HepG2 (cell line): ENCODE results near the gene SDR42E2. TPM values are rescaled to one million over a fixed set of nuclear protein-coding genes. Genes with fewer than 3 reads are reported as not detected.

Source experiments
- ATAC-seq: fragments of 200-7000 bp; cut with Tn5 transposase; 3 replicates; pipeline ENCODE4 v1.9.1; 2020; ENCODE audit warnings: mild to moderate bottlenecking, moderate library complexity
- BruUV-seq: library from RNA; stranded (reverse); fragments of 400-500 nt; replicated peaks from 2 replicates; lab custom pipeline; 2021; lab: Mats Ljungman, UMichigan
- CTCF ChIA-PET: fragments of 300-600 bp; formaldehyde crosslinking; extraction: SDS; loops from one replicate; lab custom pipeline; 2021; ENCODE audit warnings: low total read pairs, inconsistent platforms, low intra/inter-chr PET ratio; lab: Yijun Ruan, JAX
- POLR2A ChIA-PET: fragments of 350-600 bp; sonication (Branson Sonifier 250); formaldehyde crosslinking; loops from one replicate; lab custom pipeline; 2020; ENCODE audit warnings: antibody characterized with exemption, inconsistent platforms; lab: Yijun Ruan, JAX
- DNase-seq: peaks from one replicate; pipeline ENCODE4 v3.0.0-alpha.2; 2015; ENCODE audit warnings: low spot score
- FAIRE-seq: peaks from 3 replicates; lab custom pipeline; 2011; peaks lifted over from hg19 to GRCh38; lab: Jason Lieb, UNC
- H2AFZ ChIP-seq: one replicate; pipeline ENCODE4 v1.6.1; 2011; ENCODE audit warnings: low read length, inconsistent platforms
- H3K27ac ChIP-seq: fragments of 300-600 bp; 3 replicates; pipeline ENCODE4 v1.8.0; 2011; ENCODE audit warnings: mixed run types, mild to moderate bottlenecking, mixed read lengths, low read length, inconsistent platforms; ENCODE audit not compliant: insufficient read depth; ENCODE audit errors: extremely low read length
- H3K27me3 ChIP-seq, 2 experiments: fragments of 200-600 bp in 1 of 2; 2 replicates in 1 of 2; 3 replicates in 1 of 2; pipeline versions ENCODE4 v1.6.0 to v1.8.0; 2011; ENCODE audit warnings: low read length in 2 of 2, mild to moderate bottlenecking in 2 of 2, moderate library complexity in 2 of 2, inconsistent platforms in 1 of 2; ENCODE audit not compliant: insufficient read depth in 2 of 2, control insufficient read depth in 1 of 2
- H3K36me3 ChIP-seq, 2 experiments: fragments of 200-600 bp in 1 of 2; replicated peaks in 1 of 2; 2 replicates in 1 of 2; 3 replicates in 1 of 2; pipeline versions ENCODE4 v1.5.1 to v1.8.0; 2011; ENCODE audit warnings: low read length in 2 of 2, inconsistent platforms in 1 of 2; ENCODE audit not compliant: insufficient read depth in 2 of 2, control insufficient read depth in 1 of 2
- H3K4me1 ChIP-seq: 2 replicates; pipeline ENCODE4 v1.5.1; 2012; ENCODE audit warnings: low read length, inconsistent platforms; ENCODE audit not compliant: insufficient read depth
- H3K4me2 ChIP-seq: 2 replicates; pipeline ENCODE4 v1.6.0; 2011; ENCODE audit warnings: low read depth, low read length, inconsistent platforms
- H3K4me3 ChIP-seq, 3 experiments: fragments of 200-600 bp in 1 of 3; sonication (generic), shearing (Covaris generic) in 1 of 3; replicated peaks in 1 of 3; 2 replicates each; pipeline ENCODE4 v1.5.1; 2011 to 2016; ENCODE audit warnings: low read length in 3 of 3, inconsistent platforms in 2 of 3, low read depth in 2 of 3, mild to moderate bottlenecking in 2 of 3, control low read depth in 1 of 3, mixed read lengths in 1 of 3; ENCODE audit not compliant: insufficient read depth in 1 of 3
- H3K79me2 ChIP-seq: one replicate; pipeline ENCODE4 v1.6.1; 2011; ENCODE audit warnings: low read length, inconsistent platforms; ENCODE audit not compliant: insufficient read depth
- H3K9ac ChIP-seq: 2 replicates; pipeline ENCODE4 v1.6.0; 2011; ENCODE audit warnings: mild to moderate bottlenecking, low read depth, low read length, inconsistent platforms; ENCODE audit not compliant: insufficient read depth
- H3K9me3 ChIP-seq: 2 replicates; pipeline ENCODE4 v1.5.1; 2012; ENCODE audit warnings: mild to moderate bottlenecking, low read length
- H4K20me1 ChIP-seq: 2 replicates; pipeline ENCODE4 v1.6.0; 2011; ENCODE audit warnings: inconsistent platforms, mild to moderate bottlenecking, low read length, moderate library complexity; ENCODE audit not compliant: insufficient read depth
- BHLHE40 ChIP-seq: IDR thresholded peaks from 2 replicates; pipeline ENCODE4 v1.6.1; 2011; ENCODE audit warnings: low read length, improper control_type of control experiment
- CENPT ChIP-seq: sonication (generic); formaldehyde crosslinking; IDR thresholded peaks from 2 replicates; pipeline ENCODE4 v1.8.0; 2022; ENCODE audit warnings: low read depth, mild to moderate bottlenecking, moderate library complexity, missing genetic modification reagents
- EZH2 ChIP-seq: conservative IDR thresholded peaks from 2 replicates; pipeline ENCODE4 v1.6.1; 2012; ENCODE audit warnings: mild to moderate bottlenecking, low read depth, low read length, moderate library complexity
- FOXP1 ChIP-seq, 2 experiments: fragments of 450-650 bp in 1 of 2; IDR thresholded peaks; 2 replicates each; pipeline ENCODE4 v1.6.1; 2017 to 2018; ENCODE audit warnings: antibody characterized with exemption in 1 of 2
- GTF2F1 ChIP-seq: fragments of 150-350 bp; IDR thresholded peaks from 2 replicates; pipeline ENCODE4 v1.6.1; 2014; ENCODE audit warnings: low read length
- NR2C2 ChIP-seq: sonication (generic); formaldehyde crosslinking; IDR thresholded peaks from 2 replicates; pipeline ENCODE4 v1.4.0; 2020; ENCODE audit warnings: missing genetic modification reagents, mild to moderate bottlenecking, moderate library complexity, borderline replicate concordance
- TOE1 ChIP-seq: sonication (generic); formaldehyde crosslinking; IDR thresholded peaks from 2 replicates; pipeline ENCODE4 v1.4.0; 2020; ENCODE audit warnings: mild to moderate bottlenecking, missing genetic modification reagents
- ZBTB20 ChIP-seq: sonication (generic); formaldehyde crosslinking; IDR thresholded peaks from 2 replicates; pipeline ENCODE4 v1.8.1; 2023; ENCODE audit warnings: missing genetic modification reagents, low read depth, mild to moderate bottlenecking, borderline replicate concordance
- ZKSCAN8 ChIP-seq: IDR thresholded peaks from 2 replicates; pipeline ENCODE4 v1.6.1; 2016; ENCODE audit warnings: borderline replicate concordance, missing genetic modification reagents, missing compliant biosample characterization
- ZNF547 ChIP-seq: sonication (generic); formaldehyde crosslinking; IDR thresholded peaks from 2 replicates; pipeline ENCODE4 v1.5.1; 2020; ENCODE audit warnings: mild to moderate bottlenecking, missing genetic modification reagents
- ZNF646 ChIP-seq: sonication (generic); formaldehyde crosslinking; IDR thresholded peaks from 2 replicates; pipeline ENCODE4 v1.9.0; 2021; ENCODE audit warnings: mild to moderate bottlenecking, missing genetic modification reagents
- ZSCAN25 ChIP-seq: sonication (generic); formaldehyde crosslinking; IDR thresholded peaks from 2 replicates; pipeline ENCODE4 v1.8.0; 2022; ENCODE audit warnings: mild to moderate bottlenecking, missing genetic modification reagents
- WGBS: methylation state at CpG from one replicate; pipeline ENCODE4 v1.1.6; 2017; ENCODE audit warnings: low lambda C conversion rate; 5-methylcytosine and 5-hydroxymethylcytosine counted together
- in situ Hi-C: cut with HindIII; loops from 2 replicates; pipeline ENCODE4 v1.10.0; 2017; ENCODE audit warnings: low pct_unique_long_range_greater_than_20kb; ENCODE audit not compliant: extremely low pct_ligation_motif_present
- intact Hi-C: fragments of 100-400 bp; cut with micrococcal nuclease; formaldehyde crosslinking; loops from one replicate; pipeline ENCODE4 v1.10.0; 2022; ENCODE audit not compliant: unreplicated experiment
- polyA plus RNA-seq, 8 experiments: library from polyadenylated mRNA; depleted of rRNA in 3 of 8; stranded (reverse) in 7 of 8; unstranded in 1 of 8; fragments of >200 nt; fragmentation: Illumina TruSeq in 4 of 8; extraction: Trizol in 4 of 8; gene quantifications; 2 replicates each; pipeline versions ENCODE4 v1.2.1 to v1.2.3, GENCODE V29; 2011 to 2016; ENCODE audit warnings: low read depth in 4 of 8, missing spikeins in 1 of 8, mixed read lengths in 1 of 8; ENCODE audit not compliant: insufficient read depth in 1 of 8
- total RNA-seq, 5 experiments: library from RNA; depleted of rRNA; stranded (reverse); fragments of >200 nt; fragmentation: Illumina TruSeq; extraction: Trizol; gene quantifications; 2 replicates each; pipeline ENCODE4 v1.2.3, GENCODE V29; 2016; ENCODE audit warnings: low read depth in 1 of 5

The SDR42E2 gene
- total and polyA plus RNA-seq, 2 of the 13 experiments (the other 11 are each of a cell fraction or from before 2014, with no cell fraction given): 0.05 to 0.11 TPM

GRCh38 chr16:22229889-22230288, 67.6 kb downstream of the SDR42E2 start:
- intact Hi-C loops: loop anchor here (10.0 kb wide), 1 partner anchor 55 kb away; no protein-coding TSS in a partner anchor
- Histone ChIP-seq H3K4me2 (no peak overlapping the region), H3K27me3 (no peaks in the 10 kb centered on the region), H3K9ac (no peak overlapping the region), H3K4me3 (no peak overlapping the region), H4K20me1 (no peaks in the 10 kb centered on the region), H3K36me3 (peaks cover 24 to 49% of the 10 kb centered on the region in 2 experiments), H3K4me1 (peaks cover 18% of the 10 kb centered on the region), H2AFZ (no peak overlapping the region), H3K9me3 (no peaks in the 10 kb centered on the region), H3K79me2 (no peaks in the 10 kb centered on the region), H3K27ac (no peak overlapping the region)
- no peak for TF ChIP-seq ZSCAN25 (CRISPR knock-in tag)
- no peak for TF ChIP-seq CENPT
- no peak for TF ChIP-seq GTF2F1
- TF ChIP-seq ZKSCAN8 (CRISPR knock-in tag): no peak
- TF ChIP-seq NR2C2 (CRISPR knock-in tag): no peak
- no peak for TF ChIP-seq EZH2
- no peak for TF ChIP-seq ZBTB20 (CRISPR knock-in tag)
- TF ChIP-seq ZNF547 (CRISPR knock-in tag): no peak
- TF ChIP-seq BHLHE40: no peak
- no peak for TF ChIP-seq FOXP1 (IDR thresholded peaks at IDR 0.05)
- TF ChIP-seq FOXP1 (CRISPR knock-in tag; IDR thresholded peaks at IDR 0.05): no peak
- TF ChIP-seq TOE1 (CRISPR knock-in tag): no peak
- no peak for TF ChIP-seq ZNF646 (CRISPR knock-in tag)
- 82% methylated on average over 7 of the region's 7 CpGs for WGBS
- ATAC-seq (no peak), FAIRE-seq (no peak), DNase-seq (no peak)
- ChIA-PET POLR2A (no interaction called here), CTCF (no interaction called here)
- in situ Hi-C loops: no loop called here
- TSS peak; percentile 42 for BruUV-seq
